GM12874 (cell line): ENCODE measurements around the gene FGF4.

Experiments used
- CTCF ChIP-seq: IDR thresholded peaks from 2 replicates; pipeline ENCODE4 v1.5.1; 2011; ENCODE audit warnings: low read depth, mild to moderate bottlenecking, control low read depth, low read length, moderate library complexity; ENCODE audit not compliant: insufficient read depth

Gene FGF4

DNA sequence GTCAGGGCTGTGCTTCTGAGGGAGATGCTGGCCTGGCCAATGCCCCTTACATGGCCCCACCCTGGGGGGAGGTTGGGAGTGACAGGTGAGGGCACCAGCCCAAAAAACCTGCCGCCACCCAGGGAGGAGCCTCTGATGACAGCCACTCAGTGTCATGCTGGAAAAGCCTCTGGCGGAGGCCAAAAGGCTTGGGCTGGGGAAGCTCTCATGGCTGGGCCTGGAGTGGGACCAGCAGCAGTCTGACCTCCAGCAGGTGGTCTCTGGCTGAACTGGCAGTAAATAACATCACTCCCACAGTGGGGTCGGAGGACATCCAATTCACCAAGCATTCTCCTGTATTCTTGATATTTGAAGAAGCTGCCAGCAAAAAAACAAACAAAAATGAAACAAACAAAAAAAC, 24.0 kb upstream of the FGF4 start:
- TF ChIP-seq CTCF = no peak

- no peak for TF ChIP-seq CTCF
These were observed 22.8 kb upstream of the FGF4 start for GRCh38 chr11:69797737-69798528.

DNA sequence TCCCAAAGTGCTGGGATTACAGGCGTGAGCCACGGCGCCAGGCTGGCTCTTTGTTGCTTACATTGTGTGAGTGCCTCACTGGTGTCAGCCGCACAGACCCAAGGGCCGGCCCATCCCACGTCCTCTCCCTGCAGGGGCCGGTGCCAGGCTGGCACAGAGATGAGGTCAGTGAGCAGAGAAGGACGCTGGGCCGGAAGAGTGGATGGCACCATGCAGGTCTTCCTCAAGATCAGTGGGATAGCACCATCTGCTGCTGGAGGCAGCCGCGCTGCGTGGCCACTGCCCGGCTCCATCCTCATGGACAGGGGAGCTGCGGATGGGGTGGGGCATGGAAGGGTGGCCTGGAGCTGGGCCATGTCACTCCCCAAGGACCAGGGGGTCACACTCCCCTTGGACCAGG, 22.0 kb upstream of the FGF4 start:
- TF ChIP-seq CTCF = no peak

DNA sequence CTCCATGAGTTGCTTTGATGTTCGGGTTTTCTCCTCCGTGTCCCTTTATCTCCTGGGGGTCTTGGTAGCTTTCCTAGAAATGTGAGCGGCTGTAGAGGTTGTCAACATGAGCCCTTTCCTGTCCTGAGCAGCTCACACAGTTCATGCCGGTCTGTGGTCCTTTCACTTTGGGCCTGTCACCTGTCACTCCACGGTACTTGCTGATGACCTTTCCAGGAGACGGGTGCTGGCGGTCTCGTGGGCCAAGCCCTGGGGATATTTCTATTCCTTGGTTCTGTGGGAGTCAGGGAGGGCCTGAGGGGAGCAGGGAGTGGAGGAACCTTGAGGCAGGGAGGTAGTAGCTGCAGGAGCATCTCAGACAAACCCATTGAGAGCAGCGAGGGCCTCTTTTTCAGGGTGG, 20.9 kb upstream of the FGF4 start:
- TF ChIP-seq CTCF = no peak

DNA sequence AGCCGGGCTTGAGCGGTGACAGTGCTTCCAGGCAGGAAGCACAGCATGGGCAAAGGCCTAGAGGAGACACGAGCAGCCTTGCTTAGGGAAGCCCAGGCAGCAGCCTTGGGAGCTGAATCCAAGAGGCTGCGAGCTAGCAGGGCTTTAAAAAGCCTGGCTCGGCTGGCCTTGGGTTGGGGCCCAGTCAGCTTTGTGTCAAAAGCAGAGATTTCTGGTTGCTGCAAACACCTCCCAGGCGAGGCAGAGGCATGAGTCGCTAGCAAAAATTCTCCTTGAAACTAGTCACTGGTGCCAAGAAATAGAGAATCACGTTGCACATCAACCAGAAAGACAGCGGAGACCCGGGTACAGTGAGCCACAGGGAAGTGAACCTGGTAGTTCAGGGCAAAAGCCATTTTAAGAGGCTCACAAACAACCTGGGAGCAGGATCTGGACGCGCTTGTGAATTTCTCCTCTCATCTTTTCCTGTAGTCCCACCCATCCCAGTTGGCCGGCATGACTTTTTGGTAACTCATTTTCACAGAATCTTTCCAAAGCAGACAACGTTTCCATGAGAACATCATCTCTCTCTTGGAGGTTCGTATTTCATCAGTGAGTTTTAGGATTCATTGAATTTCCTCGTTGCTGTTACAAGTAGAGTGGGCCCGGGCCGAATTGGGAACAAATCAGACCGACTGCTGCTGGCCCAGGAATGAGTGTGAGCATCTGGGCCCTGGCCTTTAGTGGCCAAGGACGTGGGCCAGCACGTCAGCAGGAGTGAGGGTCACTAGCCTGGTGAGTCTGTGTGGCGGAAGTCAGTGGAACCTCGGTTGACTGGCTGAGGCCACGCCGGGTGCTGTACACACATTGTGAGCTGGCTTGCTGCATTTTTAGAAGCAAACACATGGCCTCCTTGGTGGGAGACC, 16.4 kb upstream of the FGF4 start:
- TF ChIP-seq CTCF = no peak

GRCh38 chr11:69788956-69789355, 13.8 kb upstream of the FGF4 start:
- TF ChIP-seq CTCF = no peak

DNA sequence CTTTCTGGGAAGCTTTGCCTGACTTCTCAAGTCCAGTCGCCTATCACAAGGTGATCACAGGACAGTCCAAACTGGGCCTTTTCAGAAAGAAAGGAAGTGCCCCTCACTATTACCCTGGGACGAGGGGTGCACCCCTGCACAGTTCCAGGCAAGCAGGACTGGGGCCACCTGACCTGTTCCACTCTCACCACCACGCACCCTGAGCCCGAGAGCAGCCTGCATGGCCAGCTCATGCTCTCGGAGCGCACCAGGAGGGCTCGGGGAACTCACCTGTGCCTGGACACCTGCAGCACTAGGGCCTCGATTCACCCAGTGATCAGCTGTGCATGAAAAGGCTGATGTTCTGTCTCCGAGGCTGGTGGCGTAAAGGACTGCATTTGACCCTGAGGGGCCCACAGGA, 12.8 kb upstream of the FGF4 start:
- TF ChIP-seq CTCF = no peak
